Uterus (tissue), 2 donors: ENCODE measurements around the gene PPFIBP2.

Source experiments
- CTCF ChIP-seq, 4 experiments: fragments of 200-600 bp in 2 of 4; fragments of 450-650 bp in 2 of 4; sonication (generic) in 2 of 4; IDR thresholded peaks; one replicate each; pipeline ENCODE4 v1.5.1; 2016 to 2019; ENCODE audit warnings: antibody characterized with exemption in 4 of 4, mild to moderate bottlenecking in 2 of 4, moderate library complexity in 1 of 4
- POLR2A ChIP-seq, 2 donors: fragments of 450-650 bp; IDR thresholded peaks; one replicate each; pipeline ENCODE4 v1.6.1; 2016; ENCODE audit warnings: antibody characterized with exemption in 2 of 2, mild to moderate bottlenecking in 1 of 2, moderate library complexity in 1 of 2

- no peak for TF ChIP-seq POLR2A (IDR thresholded peaks at IDR 0.05)
- no peak for TF ChIP-seq CTCF (IDR thresholded peaks at IDR 0.05)
These were observed 73.9 kb downstream of the PPFIBP2 start for GRCh38 chr11:7587712-7588111.
